GM18520 (cell line): Measurements from ENCODE around the gene DCT.
"Not testable (repeated sequence)": the region's sequence is repeated elsewhere in the genome, so short reads cannot be mapped to it uniquely, and the experiment has no call there.

Experiments used
- ATAC-seq: cut with Tn5 transposase; IDR thresholded peaks from one replicate; pipeline ENCODE4 v1.9.1; 2021; ENCODE audit not compliant: unreplicated experiment

DCT gene

GRCh38 chr13:94479616-94480015 lies at the start of gene DCT:
Gene DCT (minus strand): TSS chr13:94479682. CDS start chr13:94479255, 427 bp downstream.
- no peak for ATAC-seq

- ATAC-seq = not testable (repeated sequence)
These were observed 47.5 kb upstream of the DCT start for GRCh38 chr13:94526956-94527355.

- no peak for ATAC-seq
These were observed 46.3 kb upstream of the DCT start for GRCh38 chr13:94525781-94526180.

- ATAC-seq = no peak
These were observed 44.9 kb upstream of the DCT start for GRCh38 chr13:94524407-94524806.

GRCh38 chr13:94520001-94520400 lies 40.5 kb upstream of the DCT start:
- no peak for ATAC-seq

GRCh38 chr13:94516456-94516855 lies 37.0 kb upstream of the DCT start:
- no peak for ATAC-seq

- no peak for ATAC-seq
These were observed 36.4 kb upstream of the DCT start for GRCh38 chr13:94515911-94516310.

GRCh38 chr13:94515374-94515773 lies 35.9 kb upstream of the DCT start:
- no peak for ATAC-seq

- ATAC-seq = no peak
These were observed 33.5 kb upstream of the DCT start for GRCh38 chr13:94513026-94513425.

GRCh38 chr13:94505730-94506129 lies 26.2 kb upstream of the DCT start:
- ATAC-seq = no peak

GRCh38 chr13:94503851-94504250 lies 24.4 kb upstream of the DCT start:
- no peak for ATAC-seq

- ATAC-seq = not testable (repeated sequence)
These were observed 19.3 kb upstream of the DCT start for GRCh38 chr13:94498831-94499230.

GRCh38 chr13:94495806-94496205 lies 16.3 kb upstream of the DCT start:
- ATAC-seq = no peak

GRCh38 chr13:94494026-94494425 lies 14.5 kb upstream of the DCT start:
- ATAC-seq = no peak

GRCh38 chr13:94487043-94487442 lies 7.6 kb upstream of the DCT start:
- no peak for ATAC-seq

- no peak for ATAC-seq
These were observed 4.5 kb upstream of the DCT start for GRCh38 chr13:94483970-94484369.

- ATAC-seq = no peak
These were observed 2.5 kb upstream of the DCT start for GRCh38 chr13:94481941-94482340.

- ATAC-seq = no peak
These were observed 1.2 kb upstream of the DCT start for GRCh38 chr13:94480672-94481145.

- no peak for ATAC-seq
These were observed 569 bp downstream of the DCT start for GRCh38 chr13:94478913-94479312.

- ATAC-seq = no peak
These were observed 9.4 kb downstream of the DCT start for GRCh38 chr13:94470126-94470525.

- ATAC-seq = no peak
These were observed 14.7 kb downstream of the DCT start for GRCh38 chr13:94464771-94465170.

GRCh38 chr13:94462670-94463069 lies 16.8 kb downstream of the DCT start:
- no peak for ATAC-seq

GRCh38 chr13:94459116-94459515 lies 20.4 kb downstream of the DCT start:
- ATAC-seq = no peak

GRCh38 chr13:94455414-94455813 lies 24.1 kb downstream of the DCT start:
- no peak for ATAC-seq
